Hepatocyte (in vitro differentiated cells): ENCODE results near the gene NOX5. TPM values are rescaled to one million over a fixed set of nuclear protein-coding genes. Genes with fewer than 3 reads are reported as not detected.
"Not testable (repeated sequence)": the region's sequence is repeated elsewhere in the genome, so short reads cannot be mapped to it uniquely, and the experiment has no call there.

ENCODE experiments used
- DNase-seq: peaks from one replicate; pipeline ENCODE4 v3.0.0-alpha.2; 2016; ENCODE audit warnings: low spot score
- H2AFZ ChIP-seq: fragments of 200-600 bp; sonication (generic); 2 replicates; pipeline ENCODE4 v1.6.0; 2016; ENCODE audit warnings: antibody characterized with exemption, mild to moderate bottlenecking
- H3K27ac ChIP-seq: fragments of 200-600 bp; sonication (generic); 2 replicates; pipeline ENCODE4 v1.5.1; 2016; ENCODE audit warnings: mild to moderate bottlenecking
- H3K27me3 ChIP-seq: fragments of 200-600 bp; sonication (generic); 2 replicates; pipeline ENCODE4 v1.6.1; 2016
- H3K36me3 ChIP-seq: fragments of 200-600 bp; sonication (generic); replicated peaks from 2 replicates; pipeline ENCODE4 v1.5.1; 2016; ENCODE audit warnings: low read depth; ENCODE audit not compliant: insufficient read depth
- H3K4me1 ChIP-seq: fragments of 200-600 bp; sonication (generic); 2 replicates; pipeline ENCODE4 v1.5.1; 2016; ENCODE audit warnings: mild to moderate bottlenecking, moderate library complexity; ENCODE audit not compliant: insufficient read depth
- H3K4me2 ChIP-seq: fragments of 200-600 bp; sonication (generic); 2 replicates; pipeline ENCODE4 v1.6.0; 2016
- H3K4me3 ChIP-seq: fragments of 200-600 bp; sonication (generic); 2 replicates; pipeline ENCODE4 v1.5.1; 2016; ENCODE audit warnings: mild to moderate bottlenecking
- H3K79me2 ChIP-seq: fragments of 200-600 bp; sonication (generic); 2 replicates; pipeline ENCODE4 v1.6.0; 2017; ENCODE audit warnings: mild to moderate bottlenecking
- H3K9me2 ChIP-seq: fragments of 200-600 bp; sonication (generic); replicated peaks from 2 replicates; pipeline ENCODE4 v1.6.0; 2017; ENCODE audit warnings: mild to moderate bottlenecking; ENCODE audit not compliant: insufficient read depth
- H3K9me3 ChIP-seq: fragments of 200-600 bp; sonication (generic); 2 replicates; pipeline ENCODE4 v1.5.1; 2016; ENCODE audit warnings: low read depth, mild to moderate bottlenecking
- H4K20me1 ChIP-seq: fragments of 200-600 bp; sonication (generic); 2 replicates; pipeline ENCODE4 v1.6.0; 2016; ENCODE audit warnings: mild to moderate bottlenecking; ENCODE audit not compliant: insufficient read depth, poor library complexity, severe bottlenecking
- CTCF ChIP-seq: fragments of 200-600 bp; sonication (generic); IDR thresholded peaks from 2 replicates; pipeline ENCODE4 v1.5.1; 2016; ENCODE audit warnings: antibody characterized with exemption, mild to moderate bottlenecking; ENCODE audit not compliant: poor library complexity
- EZH2 ChIP-seq: fragments of 200-600 bp; sonication (generic); IDR thresholded peaks from 2 replicates; pipeline ENCODE4 v1.6.1; 2016; ENCODE audit warnings: antibody characterized with exemption, mild to moderate bottlenecking, borderline replicate concordance
- EZH2phosphoT487 ChIP-seq: fragments of 200-600 bp; sonication (generic); IDR thresholded peaks from one replicate; pipeline ENCODE4 v1.6.1; 2018; ENCODE audit warnings: antibody characterized with exemption, mild to moderate bottlenecking, low read depth, moderate library complexity; ENCODE audit not compliant: unreplicated experiment, severe bottlenecking
- WGBS: methylation state at CpG from one replicate; pipeline ENCODE4 v1.1.6; 2016; ENCODE audit warnings: low lambda C conversion rate; ENCODE audit errors: missing lambda C conversion rate; 5-methylcytosine and 5-hydroxymethylcytosine counted together
- polyA plus RNA-seq: library from polyadenylated mRNA; unstranded; fragments of >200 nt; fragmentation: Nextera tagmentation; extraction: Ambion mirVana; gene quantifications from 2 replicates; pipeline ENCODE4 v1.2.1, GENCODE V29; 2016
- total RNA-seq: library from RNA; depleted of rRNA; stranded (reverse); fragments of >200 nt; gene quantifications from 2 replicates; pipeline ENCODE4 v1.2.3, GENCODE V29; 2014

Gene NOX5
- total and polyA plus RNA-seq, 2 experiments from 2014 or later, result 0.13 TPM; not detected in 1

GRCh38 chr15:69066007-69066995 is 51.8 kb downstream of the NOX5 start:
- Histone ChIP-seq H4K20me1 (no peaks in the 10 kb centered on the region), H2AFZ (no peak overlapping the region), H3K4me2 (no peak overlapping the region), H3K4me3 (no peak overlapping the region), H3K36me3 (no peaks in the 10 kb centered on the region), H3K9me2 (no peaks in the 10 kb centered on the region), H3K27me3 (no peaks in the 10 kb centered on the region), H3K79me2 (no peaks in the 10 kb centered on the region), H3K9me3 (no peaks in the 10 kb centered on the region), H3K4me1 (no peaks in the 10 kb centered on the region), H3K27ac (no peak overlapping the region)
- no peak for DNase-seq
- no peak for TF ChIP-seq EZH2
- no peak for TF ChIP-seq EZH2phosphoT487
- TF ChIP-seq CTCF, result no peak
- WGBS, result 89% methylated on average over 9 of the region's 9 CpGs

GRCh38 chr15:69067296-69067695 is 52.8 kb downstream of the NOX5 start:
- 60% methylated on average over 1 of the region's 1 CpG for whole genome bisulfite sequencing
- no peak overlapping the region for H3K4me2 ChIP-seq
- no peaks in the 10 kb centered on the region for H3K27me3 ChIP-seq
- H4K20me1 ChIP-seq, result no peaks in the 10 kb centered on the region
- no peak overlapping the region for H3K27ac ChIP-seq
- no peaks in the 10 kb centered on the region for H3K4me1 ChIP-seq
- H3K79me2 ChIP-seq, result no peaks in the 10 kb centered on the region
- DNase-seq, result no peak
- H3K4me3 ChIP-seq, result no peak overlapping the region
- H3K9me2 ChIP-seq, result no peaks in the 10 kb centered on the region
- no peak overlapping the region for H2AFZ ChIP-seq
- H3K36me3 ChIP-seq, result no peaks in the 10 kb centered on the region
- no peaks in the 10 kb centered on the region for H3K9me3 ChIP-seq
- TF ChIP-seq CTCF (no peak), EZH2 (no peak), EZH2phosphoT487 (no peak)

- Histone ChIP-seq H3K4me2 (no peak overlapping the region), H4K20me1 (no peaks in the 10 kb centered on the region), H3K9me3 (no peaks in the 10 kb centered on the region), H3K9me2 (no peaks in the 10 kb centered on the region), H2AFZ (no peak overlapping the region), H3K4me3 (no peak overlapping the region), H3K79me2 (no peaks in the 10 kb centered on the region), H3K4me1 (no peaks in the 10 kb centered on the region), H3K36me3 (no peaks in the 10 kb centered on the region), H3K27me3 (no peaks in the 10 kb centered on the region), H3K27ac (no peak overlapping the region)
- no peak for DNase-seq
- TF ChIP-seq EZH2, result no peak
- TF ChIP-seq EZH2phosphoT487, result no peak
- WGBS, result 99% methylated on average over 3 of the region's 3 CpGs
Measured at GRCh38 chr15:69068157-69068556, 53.7 kb downstream of the NOX5 start.

GRCh38 chr15:69069290-69069689 is 54.8 kb downstream of the NOX5 start:
- H3K4me2 ChIP-seq, H3K27ac ChIP-seq, H2AFZ ChIP-seq, H3K4me1 ChIP-seq, H3K79me2 ChIP-seq, H3K4me3 ChIP-seq, H4K20me1 ChIP-seq, H3K27me3 ChIP-seq, H3K36me3 ChIP-seq, H3K9me2 ChIP-seq, DNase-seq, H3K9me3 ChIP-seq: not testable (repeated sequence)
